ENCODE measurements around the gene PUM2.

The PUM2 gene

DNA sequence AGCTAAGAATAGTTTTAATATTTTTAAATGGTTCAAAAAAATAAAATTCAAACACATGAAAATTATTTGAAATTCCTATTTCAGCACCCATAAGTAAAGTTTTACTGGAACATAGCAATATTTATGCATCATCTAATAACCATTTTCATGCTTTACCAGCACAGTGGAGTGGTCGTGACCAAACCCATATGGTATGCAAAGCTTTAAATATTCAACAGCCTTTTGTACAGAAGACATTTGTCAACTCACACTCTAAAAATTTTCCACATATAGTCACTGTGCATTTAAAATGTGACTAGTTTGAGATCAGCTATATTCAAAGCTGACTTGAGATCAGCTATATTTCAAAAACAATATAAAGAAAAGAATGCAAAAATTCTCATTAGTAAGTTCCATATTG lies 46.2 kb downstream of the PUM2 start:
- peaks cover 19% of the 10 kb centered on the region for H3K79me1 ChIP-seq (replicated peaks; ENCODE audit: low read length, poor library complexity, severe bottlenecking)
- no peak overlapping the region for H3K27ac ChIP-seq (ENCODE audit: low read length, poor library complexity, severe bottlenecking)
- 17% methylated on average over 1 of the region's 1 CpG for WGBS
- no peak overlapping the region for H3K4ac ChIP-seq (ENCODE audit: low read depth in 1 of 2, low read length in 2 of 2)
- H2AFZ ChIP-seq (ENCODE audit: low read depth, low read length): no peak overlapping the region
- H3K18ac ChIP-seq (ENCODE audit: low read depth in 1 of 2, low read length in 2 of 2): no peak overlapping the region
- no peak overlapping the region for H2BK120ac ChIP-seq (ENCODE audit: low read depth, low read length)
- no peak overlapping the region for H2BK15ac ChIP-seq (ENCODE audit: low read depth, poor library complexity, severe bottlenecking)
- peak; percentile 49 for DNase-seq
- no peak overlapping the region for H4K91ac ChIP-seq (ENCODE audit: low read length)
- H3K36me3 ChIP-seq (ENCODE audit: control insufficient read depth in 1 of 2, insufficient read depth in 2 of 2, low read depth in 1 of 2, low read length in 2 of 2): peaks cover 11 to 66% of the 10 kb centered on the region in 2 experiments
- no peak overlapping the region for H3K4me3 ChIP-seq (ENCODE audit: insufficient read depth in 1 of 2, low read depth in 1 of 2, low read length in 2 of 2)
- no peak overlapping the region for H4K8ac ChIP-seq (ENCODE audit: low read length)
- H3K4me2 ChIP-seq (ENCODE audit: low read length, poor library complexity, severe bottlenecking): no peak overlapping the region
- H3K14ac ChIP-seq (ENCODE audit: low read length in 2 of 2): no peak overlapping the region
- H3K9me3 ChIP-seq (ENCODE audit: control insufficient read depth, low read length): no peaks in the 10 kb centered on the region
- H3K4me1 ChIP-seq (ENCODE audit: control insufficient read depth, insufficient read depth, low read depth, low read length): peaks cover 5% of the 10 kb centered on the region
- no peak overlapping the region for H2AK5ac ChIP-seq (ENCODE audit: low read length, severe bottlenecking)
- H3K9ac ChIP-seq (ENCODE audit: low read length): no peak overlapping the region
- no peak overlapping the region for H2BK12ac ChIP-seq (ENCODE audit: low read length in 2 of 2)
- H3K23ac ChIP-seq (ENCODE audit: low read length in 2 of 2): no peak overlapping the region
- no peaks in the 10 kb centered on the region for H3K27me3 ChIP-seq (ENCODE audit: control insufficient read depth in 1 of 2, insufficient read depth in 1 of 2, low read length in 2 of 2)
- H2BK5ac ChIP-seq (ENCODE audit: low read depth, low read length, poor library complexity, severe bottlenecking): no peak overlapping the region

DNA sequence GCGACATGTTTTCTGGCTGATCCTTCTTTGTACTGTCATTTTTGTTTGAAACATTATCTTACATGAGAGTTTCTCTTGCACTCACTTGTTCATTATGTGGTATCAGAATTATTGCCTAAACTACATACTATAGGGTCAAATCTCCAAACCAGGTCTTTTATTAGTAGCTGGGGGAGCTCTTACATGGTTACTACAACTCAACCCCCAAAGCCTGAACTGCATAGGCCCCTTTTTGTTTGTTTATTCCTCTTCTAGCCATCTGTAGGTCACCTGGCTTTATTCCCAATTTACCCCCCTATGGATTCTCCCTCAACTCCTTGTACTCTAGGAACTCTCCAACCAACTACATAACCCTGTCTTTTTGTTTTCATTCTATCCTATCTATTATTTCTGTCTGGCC lies 46.7 kb downstream of the PUM2 start:
- Histone ChIP-seq H2AK5ac (ENCODE audit: low read length, severe bottlenecking) (no peak overlapping the region), H2BK120ac (ENCODE audit: low read depth, low read length) (no peak overlapping the region), H3K4me2 (ENCODE audit: low read length, poor library complexity, severe bottlenecking) (peak overlapping the region; percentile 9), H3K36me3 (ENCODE audit: control insufficient read depth in 1 of 2, insufficient read depth in 2 of 2, low read depth in 1 of 2, low read length in 2 of 2) (peaks cover 15 to 66% of the 10 kb centered on the region in 2 experiments), H3K18ac (ENCODE audit: low read depth in 1 of 2, low read length in 2 of 2) (no peak overlapping the region), H3K4me1 (ENCODE audit: control insufficient read depth, insufficient read depth, low read depth, low read length) (peaks cover 5% of the 10 kb centered on the region), H3K27me3 (ENCODE audit: control insufficient read depth in 1 of 2, insufficient read depth in 1 of 2, low read length in 2 of 2) (no peaks in the 10 kb centered on the region), H4K91ac (ENCODE audit: low read length) (no peak overlapping the region), H3K23ac (ENCODE audit: low read length in 2 of 2) (no peak overlapping the region), H2AFZ (ENCODE audit: low read depth, low read length) (no peak overlapping the region), H3K9me3 (ENCODE audit: control insufficient read depth, low read length) (no peaks in the 10 kb centered on the region), H3K79me1 (replicated peaks; ENCODE audit: low read length, poor library complexity, severe bottlenecking) (peaks cover 19% of the 10 kb centered on the region), H3K4ac (ENCODE audit: low read depth in 1 of 2, low read length in 2 of 2) (no peak overlapping the region), H3K9ac (ENCODE audit: low read length) (no peak overlapping the region), H3K14ac (ENCODE audit: low read length in 2 of 2) (no peak overlapping the region), H3K4me3 (ENCODE audit: insufficient read depth in 1 of 2, low read depth in 1 of 2, low read length in 2 of 2) (no peak overlapping the region), H2BK15ac (ENCODE audit: low read depth, poor library complexity, severe bottlenecking) (no peak overlapping the region), H4K8ac (ENCODE audit: low read length) (no peak overlapping the region), H3K27ac (ENCODE audit: low read length, poor library complexity, severe bottlenecking) (peak overlapping the region; percentile 57), H2BK5ac (ENCODE audit: low read depth, low read length, poor library complexity, severe bottlenecking) (peak overlapping the region; percentile 57), H2BK12ac (ENCODE audit: low read length in 2 of 2) (no peak overlapping the region)
- DNase-seq: no peak
- no CpG with 5 or more reads among the region's 1 CpG for WGBS

DNA sequence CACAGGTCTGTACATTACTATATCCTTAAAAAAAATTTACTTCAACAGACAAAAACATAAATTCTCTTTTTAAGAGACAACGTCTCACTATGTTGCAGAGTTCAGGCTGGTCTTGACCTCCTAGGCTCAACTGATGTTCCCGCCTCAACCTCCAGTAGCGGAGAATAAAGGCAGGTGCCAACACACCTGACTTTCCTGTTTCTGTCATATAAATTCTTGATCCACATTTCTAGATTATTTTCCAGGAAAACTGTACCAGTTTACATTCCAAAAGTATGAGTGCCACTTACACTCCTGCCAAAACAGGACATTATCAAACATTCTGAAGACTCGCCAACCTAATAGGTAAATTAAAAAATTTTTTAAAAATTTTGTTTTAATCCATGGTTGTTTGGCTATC lies 48.6 kb downstream of the PUM2 start:
- Histone ChIP-seq H2BK5ac (ENCODE audit: low read depth, low read length, poor library complexity, severe bottlenecking) (no peak overlapping the region), H3K79me1 (replicated peaks; ENCODE audit: low read length, poor library complexity, severe bottlenecking) (peaks cover 17% of the 10 kb centered on the region), H3K18ac (ENCODE audit: low read depth in 1 of 2, low read length in 2 of 2) (no peak overlapping the region), H2BK120ac (ENCODE audit: low read depth, low read length) (no peak overlapping the region), H3K23ac (ENCODE audit: low read length in 2 of 2) (no peak overlapping the region), H3K4me3 (ENCODE audit: insufficient read depth in 1 of 2, low read depth in 1 of 2, low read length in 2 of 2) (no peak overlapping the region), H3K14ac (ENCODE audit: low read length in 2 of 2) (no peak overlapping the region), H4K8ac (ENCODE audit: low read length) (no peak overlapping the region), H3K36me3 (ENCODE audit: control insufficient read depth in 1 of 2, insufficient read depth in 2 of 2, low read depth in 1 of 2, low read length in 2 of 2) (peaks cover 20 to 64% of the 10 kb centered on the region in 2 experiments), H2BK15ac (ENCODE audit: low read depth, poor library complexity, severe bottlenecking) (no peak overlapping the region), H2AK5ac (ENCODE audit: low read length, severe bottlenecking) (no peak overlapping the region), H3K27ac (ENCODE audit: low read length, poor library complexity, severe bottlenecking) (no peak overlapping the region), H3K4me1 (ENCODE audit: control insufficient read depth, insufficient read depth, low read depth, low read length) (peaks cover 5% of the 10 kb centered on the region), H3K27me3 (ENCODE audit: control insufficient read depth in 1 of 2, insufficient read depth in 1 of 2, low read length in 2 of 2) (no peaks in the 10 kb centered on the region), H2AFZ (ENCODE audit: low read depth, low read length) (no peak overlapping the region), H3K9me3 (ENCODE audit: control insufficient read depth, low read length) (no peaks in the 10 kb centered on the region), H3K4me2 (ENCODE audit: low read length, poor library complexity, severe bottlenecking) (no peak overlapping the region), H2BK12ac (ENCODE audit: low read length in 2 of 2) (no peak overlapping the region), H3K9ac (ENCODE audit: low read length) (no peak overlapping the region), H4K91ac (ENCODE audit: low read length) (no peak overlapping the region), H3K4ac (ENCODE audit: low read depth in 1 of 2, low read length in 2 of 2) (no peak overlapping the region)
- no peak for DNase-seq
- WGBS: 98% methylated on average over 3 of the region's 4 CpGs

DNA sequence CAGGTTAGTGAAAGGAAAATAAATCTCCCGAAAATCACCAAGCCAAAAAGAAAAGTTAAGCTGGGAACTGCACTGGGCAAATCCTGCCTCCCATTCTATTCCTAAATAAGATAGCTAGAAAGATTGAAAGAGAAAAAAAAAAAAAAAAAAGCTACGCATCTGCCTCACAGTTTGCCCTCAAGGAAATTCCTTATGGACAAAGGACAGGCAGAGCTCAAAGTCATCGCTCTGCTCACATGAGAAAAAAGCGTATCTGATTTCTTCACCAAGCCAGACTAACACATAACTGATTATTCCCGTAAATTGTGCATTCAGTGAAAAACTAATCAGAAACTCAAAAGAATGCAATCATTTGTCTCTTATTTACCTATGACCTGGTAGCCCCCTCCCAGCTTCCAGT lies 50.0 kb downstream of the PUM2 start:
- H3K27me3 ChIP-seq (ENCODE audit: control insufficient read depth in 1 of 2, insufficient read depth in 1 of 2, low read length in 2 of 2): no peaks in the 10 kb centered on the region
- H2BK15ac ChIP-seq (ENCODE audit: low read depth, poor library complexity, severe bottlenecking): no peak overlapping the region
- H3K14ac ChIP-seq (ENCODE audit: low read length in 2 of 2): no peak overlapping the region
- no peak for DNase-seq
- H3K4me2 ChIP-seq (ENCODE audit: low read length, poor library complexity, severe bottlenecking): no peak overlapping the region
- H2BK12ac ChIP-seq (ENCODE audit: low read length in 2 of 2): no peak overlapping the region
- H3K9me3 ChIP-seq (ENCODE audit: control insufficient read depth, low read length): no peaks in the 10 kb centered on the region
- no peak overlapping the region for H3K27ac ChIP-seq (ENCODE audit: low read length, poor library complexity, severe bottlenecking)
- H3K4ac ChIP-seq (ENCODE audit: low read depth in 1 of 2, low read length in 2 of 2): no peak overlapping the region
- no peak overlapping the region for H3K23ac ChIP-seq (ENCODE audit: low read length in 2 of 2)
- no peak overlapping the region for H4K8ac ChIP-seq (ENCODE audit: low read length)
- peaks cover 2% of the 10 kb centered on the region for H3K4me1 ChIP-seq (ENCODE audit: control insufficient read depth, insufficient read depth, low read depth, low read length)
- H2AK5ac ChIP-seq (ENCODE audit: low read length, severe bottlenecking): no peak overlapping the region
- no peak overlapping the region for H3K9ac ChIP-seq (ENCODE audit: low read length)
- no peak overlapping the region for H3K18ac ChIP-seq (ENCODE audit: low read depth in 1 of 2, low read length in 2 of 2)
- 99% methylated on average over 5 of the region's 5 CpGs for WGBS
- no peak overlapping the region for H2AFZ ChIP-seq (ENCODE audit: low read depth, low read length)
- H2BK120ac ChIP-seq (ENCODE audit: low read depth, low read length): no peak overlapping the region
- H2BK5ac ChIP-seq (ENCODE audit: low read depth, low read length, poor library complexity, severe bottlenecking): no peak overlapping the region
- peaks cover 9 to 60% of the 10 kb centered on the region in 2 experiments for H3K36me3 ChIP-seq (ENCODE audit: control insufficient read depth in 1 of 2, insufficient read depth in 2 of 2, low read depth in 1 of 2, low read length in 2 of 2)
- peaks cover 16% of the 10 kb centered on the region for H3K79me1 ChIP-seq (replicated peaks; ENCODE audit: low read length, poor library complexity, severe bottlenecking)
- no peak overlapping the region for H4K91ac ChIP-seq (ENCODE audit: low read length)
- H3K4me3 ChIP-seq (ENCODE audit: insufficient read depth in 1 of 2, low read depth in 1 of 2, low read length in 2 of 2): no peak overlapping the region
